DOHH2 (cell line): Measurements from ENCODE around the gene BCL2.
A peak's percentile ranks its signal among the peaks of the same experiment; 100 is the strongest.

Experiments used
- H3F3A ChIP-seq: fragments of 200-600 bp; sonication (generic), shearing (Covaris generic); 2 replicates; pipeline ENCODE4 v1.6.0; 2016; ENCODE audit warnings: antibody characterized with exemption, mild to moderate bottlenecking; ENCODE audit not compliant: control insufficient read depth, insufficient read depth
- H3K27ac ChIP-seq: fragments of 200-600 bp; sonication (generic); 2 replicates; pipeline ENCODE4 v1.5.1; 2014; ENCODE audit warnings: low read depth, mild to moderate bottlenecking, low read length, moderate library complexity
- H3K27me3 ChIP-seq: fragments of 200-600 bp; sonication (generic); 2 replicates; pipeline ENCODE4 v1.6.1; 2014; ENCODE audit warnings: mild to moderate bottlenecking, low read length, mixed read lengths; ENCODE audit not compliant: control insufficient read depth
- H3K36me3 ChIP-seq: fragments of 200-600 bp; sonication (generic); 2 replicates; pipeline ENCODE4 v1.6.1; 2014; ENCODE audit warnings: mild to moderate bottlenecking, low read length, moderate library complexity, mixed read lengths; ENCODE audit not compliant: control insufficient read depth
- H3K4me1 ChIP-seq: fragments of 200-600 bp; sonication (generic); 2 replicates; pipeline ENCODE4 v1.6.1; 2014; ENCODE audit warnings: mild to moderate bottlenecking, low read length, mixed read lengths; ENCODE audit not compliant: control insufficient read depth
- H3K4me2 ChIP-seq: fragments of 200-600 bp; sonication (generic); 2 replicates; pipeline ENCODE4 v1.6.0; 2014; ENCODE audit warnings: mild to moderate bottlenecking, low read length, moderate library complexity
- H3K4me3 ChIP-seq: fragments of 200-600 bp; sonication (generic); 2 replicates; pipeline ENCODE4 v1.5.1; 2014; ENCODE audit warnings: mild to moderate bottlenecking, low read length, mixed read lengths
- H3K79me2 ChIP-seq: fragments of 200-600 bp; sonication (generic); 2 replicates; pipeline ENCODE4 v1.6.1; 2014; ENCODE audit warnings: mild to moderate bottlenecking, low read length, mixed read lengths; ENCODE audit not compliant: control insufficient read depth
- H3K9me2 ChIP-seq: fragments of 200-600 bp; sonication (generic); replicated peaks from 2 replicates; pipeline ENCODE4 v1.6.1; 2014; ENCODE audit warnings: mild to moderate bottlenecking, low read length, mixed read lengths; ENCODE audit not compliant: control insufficient read depth
- H3K9me3 ChIP-seq: fragments of 200-600 bp; sonication (generic); 2 replicates; pipeline ENCODE4 v1.6.1; 2014; ENCODE audit warnings: antibody characterized with exemption, low read length, mixed read lengths; ENCODE audit not compliant: control insufficient read depth, insufficient read depth
- H4K20me1 ChIP-seq: fragments of 200-600 bp; sonication (generic); 2 replicates; pipeline ENCODE4 v1.6.0; 2014; ENCODE audit warnings: low read depth, mild to moderate bottlenecking, antibody characterized with exemption, low read length, moderate library complexity; ENCODE audit not compliant: control insufficient read depth, insufficient read depth
- CTCF ChIP-seq: fragments of 200-600 bp; sonication (generic); IDR thresholded peaks from one replicate; pipeline ENCODE4 v1.5.1; 2014; ENCODE audit warnings: antibody characterized with exemption, mild to moderate bottlenecking, low read depth, low read length; ENCODE audit not compliant: poor library complexity, severe bottlenecking
- EZH2phosphoT487 ChIP-seq: fragments of 200-600 bp; sonication (generic); IDR thresholded peaks from 2 replicates; pipeline ENCODE4 v1.6.1; 2017; ENCODE audit warnings: borderline replicate concordance, mild to moderate bottlenecking, antibody characterized with exemption, low read length, moderate library complexity, mixed read lengths

The BCL2 gene

GRCh38 chr18:63158012-63158631 lies 161.4 kb downstream of the BCL2 start:
- peaks cover 41% of the 10 kb centered on the region for H3F3A ChIP-seq
- no peaks in the 10 kb centered on the region for H4K20me1 ChIP-seq
- H3K36me3 ChIP-seq: peaks cover 65% of the 10 kb centered on the region
- H3K9me3 ChIP-seq: no peaks in the 10 kb centered on the region
- no peaks in the 10 kb centered on the region for H3K9me2 ChIP-seq
- peak overlapping the region; percentile 94 for H3K27ac ChIP-seq
- peak overlapping the region; percentile 92 for H3K4me2 ChIP-seq
- H3K4me1 ChIP-seq: peaks cover 99% of the 10 kb centered on the region
- H3K27me3 ChIP-seq: no peaks in the 10 kb centered on the region
- H3K79me2 ChIP-seq: peaks cover 98% of the 10 kb centered on the region
- TF ChIP-seq EZH2phosphoT487 (no peak), CTCF (no peak)
- H3K4me3 ChIP-seq: peak overlapping the region; percentile 73

DNA sequence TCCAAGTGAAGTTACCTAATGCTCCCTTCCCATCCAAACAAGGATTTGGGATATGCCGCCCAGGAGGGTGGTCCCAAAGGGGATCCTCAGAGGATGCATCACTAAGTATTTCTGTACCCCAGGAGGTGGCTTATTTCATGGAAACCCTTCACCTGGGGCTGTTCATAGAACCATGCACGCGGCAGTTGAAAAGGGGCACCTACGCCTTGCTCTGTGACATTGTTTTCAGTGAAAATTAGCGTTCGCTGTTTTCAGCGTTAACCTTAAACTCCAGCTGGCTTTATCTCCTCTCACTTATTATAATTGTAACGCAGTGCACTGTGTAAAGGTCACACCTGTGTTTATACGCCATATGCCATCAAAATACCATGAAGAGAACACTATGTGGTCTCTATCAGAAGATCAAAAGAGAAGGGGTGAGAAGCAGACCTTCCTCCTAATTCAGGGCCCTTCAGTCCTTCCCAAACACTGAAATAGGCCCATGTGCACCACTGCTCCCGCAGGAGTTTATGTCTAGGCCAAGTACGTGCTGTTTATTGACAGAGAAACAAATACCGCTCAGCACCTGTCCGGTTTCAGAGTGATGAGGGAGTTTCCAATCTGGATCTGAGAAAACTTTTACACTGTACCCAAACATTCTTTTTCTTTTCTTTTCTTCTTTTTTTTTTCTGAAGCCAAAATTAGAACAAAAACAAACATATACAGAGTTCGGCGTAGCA lies 162.1 kb downstream of the BCL2 start:
- Histone ChIP-seq H3K27ac (peak overlapping the region; percentile 94), H3K9me2 (no peaks in the 10 kb centered on the region), H3K79me2 (peaks cover 98% of the 10 kb centered on the region), H3K36me3 (peaks cover 72% of the 10 kb centered on the region), H3K4me3 (peak overlapping the region; percentile 73), H3K4me2 (peak overlapping the region; percentile 92), H3K4me1 (peaks cover 99% of the 10 kb centered on the region), H3F3A (peaks cover 40% of the 10 kb centered on the region), H3K27me3 (no peaks in the 10 kb centered on the region), H3K9me3 (no peaks in the 10 kb centered on the region), H4K20me1 (no peaks in the 10 kb centered on the region)
- TF ChIP-seq EZH2phosphoT487: no peak

DNA sequence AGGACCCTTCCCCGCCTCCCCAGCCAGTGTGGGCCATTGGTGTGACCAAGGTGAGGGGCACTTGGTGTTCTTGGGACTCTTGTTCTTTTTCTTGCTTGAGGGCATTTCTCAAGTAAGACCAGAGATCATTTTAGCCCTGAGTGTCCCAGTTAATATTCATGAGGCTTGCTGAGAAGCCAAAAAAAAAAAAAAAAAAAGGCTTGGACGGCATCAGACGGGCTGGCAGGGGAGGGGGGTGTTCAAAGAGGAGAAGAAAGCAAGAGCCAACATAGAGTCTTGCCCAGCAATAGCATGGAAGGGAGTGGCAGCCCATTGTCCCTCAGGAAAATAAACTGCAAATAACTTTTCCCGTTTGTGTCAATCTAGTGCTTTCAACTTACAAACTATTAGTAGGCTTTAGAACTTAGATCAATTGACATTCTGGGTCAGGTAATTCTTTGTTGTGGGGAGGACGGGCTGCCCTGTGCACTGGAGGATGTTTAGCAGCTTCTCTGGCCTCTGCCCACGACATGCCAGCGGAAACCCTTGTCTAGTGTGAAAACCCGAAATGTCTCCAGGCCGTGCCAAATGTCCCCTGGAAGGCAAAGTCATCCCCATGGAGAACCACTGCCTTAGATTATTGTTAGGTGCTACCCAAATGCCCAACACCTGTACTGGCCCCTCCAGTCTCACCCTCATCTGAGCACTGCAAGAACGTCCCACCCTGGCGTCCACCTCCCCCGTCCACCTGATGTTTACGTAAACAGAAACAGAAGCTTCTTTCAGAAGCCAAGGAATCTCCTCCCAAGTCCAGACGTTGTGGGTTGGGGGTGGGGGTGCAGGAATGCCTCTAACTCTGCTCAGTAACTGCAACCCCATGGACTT lies 163.4 kb downstream of the BCL2 start:
- H4K20me1 ChIP-seq: no peaks in the 10 kb centered on the region
- H3K9me3 ChIP-seq: no peaks in the 10 kb centered on the region
- peak overlapping the region; percentile 92 for H3K4me2 ChIP-seq
- peaks cover 98% of the 10 kb centered on the region for H3K79me2 ChIP-seq
- no peaks in the 10 kb centered on the region for H3K9me2 ChIP-seq
- H3K4me3 ChIP-seq: peak overlapping the region; percentile 73
- peaks cover 33% of the 10 kb centered on the region for H3F3A ChIP-seq
- TF ChIP-seq EZH2phosphoT487 (no peak), CTCF (no peak)
- H3K27ac ChIP-seq: peak overlapping the region; percentile 94
- peaks cover 82% of the 10 kb centered on the region for H3K36me3 ChIP-seq
- peaks cover 99% of the 10 kb centered on the region for H3K4me1 ChIP-seq
- H3K27me3 ChIP-seq: no peaks in the 10 kb centered on the region
